Measurements from ENCODE around the gene RGS18. TPM values are rescaled to one million over a fixed set of nuclear protein-coding genes. Genes with fewer than 3 reads are reported as not detected.

The RGS18 gene
- total and polyA plus RNA-seq, 2 of the 13 experiments (the other 11 are each of a cell fraction or from before 2014, with no cell fraction given): not detected

DNA sequence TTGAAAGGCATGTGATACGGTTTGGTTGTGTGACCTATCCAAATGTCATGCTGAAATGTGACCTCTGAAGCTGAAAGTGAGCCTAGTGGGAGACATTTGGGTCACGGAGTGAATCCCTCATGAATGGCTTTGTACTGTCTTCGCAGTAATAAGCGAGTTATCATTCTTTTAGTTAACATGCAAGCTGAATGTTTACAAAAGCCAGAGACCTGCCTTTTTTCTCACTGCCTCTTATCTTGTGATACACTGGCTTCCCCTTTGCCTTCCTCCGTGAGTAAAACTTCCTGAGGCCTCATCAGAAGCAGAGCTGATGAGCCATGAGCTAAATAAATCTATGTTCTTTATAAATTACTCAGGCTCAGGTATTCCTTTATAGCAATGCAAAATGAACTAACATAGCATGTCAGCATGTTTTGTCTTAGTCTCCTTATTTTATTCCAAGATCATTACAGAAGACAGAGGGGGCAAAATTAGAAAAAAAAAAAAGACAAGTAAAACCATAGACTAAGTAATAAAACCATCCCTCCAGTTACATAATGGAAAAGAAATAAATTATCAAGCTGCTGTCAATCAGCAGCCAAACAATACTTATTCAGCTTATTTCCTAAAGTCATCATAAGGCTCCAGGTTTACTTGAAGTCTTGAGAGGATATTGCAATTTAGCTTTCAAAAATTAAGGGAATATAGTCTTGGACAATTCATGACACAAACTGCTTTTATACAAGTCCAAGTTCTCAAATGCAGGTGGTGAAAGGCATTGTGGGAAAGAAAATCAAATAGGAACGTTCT, 12.1 kb downstream of the RGS18 start:
- intact Hi-C loops (cut with micrococcal nuclease; ENCODE audit: unreplicated experiment): no loop called here
- POLR2A ChIA-PET: no interaction called here
- CTCF ChIA-PET (ENCODE audit: low intra/inter-chr PET ratio, low total read pairs): no interaction called here

GRCh38 chr1:192171123-192171522, 12.9 kb downstream of the RGS18 start:
- Histone ChIP-seq H3K4me2 (ENCODE audit: low read depth, low read length) (no peak overlapping the region), H3K27ac (ENCODE audit: extremely low read length, insufficient read depth, low read length) (no peak overlapping the region), H3K79me2 (ENCODE audit: insufficient read depth, low read length) (no peaks in the 10 kb centered on the region), H3K9me3 (ENCODE audit: low read length) (no peaks in the 10 kb centered on the region), H3K27me3 (ENCODE audit: control insufficient read depth in 1 of 2, insufficient read depth in 2 of 2, low read length in 2 of 2) (no peaks in the 10 kb centered on the region), H3K4me3 (replicated peaks in 1 of 3; ENCODE audit: insufficient read depth in 1 of 3, low read depth in 2 of 3, low read length in 3 of 3) (no peak overlapping the region), H4K20me1 (ENCODE audit: insufficient read depth, low read length) (no peaks in the 10 kb centered on the region), H3K4me1 (ENCODE audit: insufficient read depth, low read length) (no peaks in the 10 kb centered on the region), H3K36me3 (replicated peaks in 1 of 2; ENCODE audit: control insufficient read depth in 1 of 2, insufficient read depth in 2 of 2, low read length in 2 of 2) (no peaks in the 10 kb centered on the region), H2AFZ (ENCODE audit: low read length) (no peak overlapping the region), H3K9ac (ENCODE audit: insufficient read depth, low read depth, low read length) (no peak overlapping the region)
- 6% methylated on average over 3 of the region's 3 CpGs for WGBS (ENCODE audit: low lambda C conversion rate)
- ATAC-seq (no peak), FAIRE-seq (no peak), DNase-seq (ENCODE audit: low spot score) (no peak)
- no TSS peak for BruUV-seq (replicated peaks)
- in situ Hi-C loops (cut with HindIII; ENCODE audit: extremely low pct_ligation_motif_present, low pct_unique_long_range_greater_than_20kb): no loop called here
- CTCF ChIA-PET (ENCODE audit: low intra/inter-chr PET ratio, low total read pairs): no interaction called here
- TF ChIP-seq, protein P1, sequence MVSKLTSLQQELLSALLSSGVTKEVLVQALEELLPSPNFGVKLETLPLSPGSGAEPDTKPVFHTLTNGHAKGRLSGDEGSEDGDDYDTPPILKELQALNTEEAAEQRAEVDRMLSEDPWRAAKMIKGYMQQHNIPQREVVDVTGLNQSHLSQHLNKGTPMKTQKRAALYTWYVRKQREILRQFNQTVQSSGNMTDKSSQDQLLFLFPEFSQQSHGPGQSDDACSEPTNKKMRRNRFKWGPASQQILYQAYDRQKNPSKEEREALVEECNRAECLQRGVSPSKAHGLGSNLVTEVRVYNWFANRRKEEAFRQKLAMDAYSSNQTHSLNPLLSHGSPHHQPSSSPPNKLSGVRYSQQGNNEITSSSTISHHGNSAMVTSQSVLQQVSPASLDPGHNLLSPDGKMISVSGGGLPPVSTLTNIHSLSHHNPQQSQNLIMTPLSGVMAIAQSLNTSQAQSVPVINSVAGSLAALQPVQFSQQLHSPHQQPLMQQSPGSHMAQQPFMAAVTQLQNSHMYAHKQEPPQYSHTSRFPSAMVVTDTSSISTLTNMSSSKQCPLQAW (CRISPR knock-in tag; IDR thresholded peaks at IDR 0.05): no peak
- POLR2A ChIA-PET: no interaction called here
- intact Hi-C loops (cut with micrococcal nuclease; ENCODE audit: unreplicated experiment): no loop called here

More for the DNA sequence above, 12.1 kb downstream of the RGS18 start:
- Histone ChIP-seq H3K9ac (ENCODE audit: insufficient read depth, low read depth, low read length) (no peak overlapping the region), H2AFZ (ENCODE audit: low read length) (no peak overlapping the region), H3K4me1 (ENCODE audit: insufficient read depth, low read length) (no peaks in the 10 kb centered on the region), H3K27me3 (ENCODE audit: control insufficient read depth in 1 of 2, insufficient read depth in 2 of 2, low read length in 2 of 2) (no peaks in the 10 kb centered on the region), H3K4me2 (ENCODE audit: low read depth, low read length) (no peak overlapping the region), H3K9me3 (ENCODE audit: low read length) (peaks cover 1% of the 10 kb centered on the region; the same call in 1 of the 2 replicates), H3K36me3 (replicated peaks in 1 of 2; ENCODE audit: control insufficient read depth in 1 of 2, insufficient read depth in 2 of 2, low read length in 2 of 2) (no peaks in the 10 kb centered on the region), H3K4me3 (replicated peaks in 1 of 3; ENCODE audit: insufficient read depth in 1 of 3, low read depth in 2 of 3, low read length in 3 of 3) (no peak overlapping the region), H4K20me1 (ENCODE audit: insufficient read depth, low read length) (no peaks in the 10 kb centered on the region), H3K79me2 (ENCODE audit: insufficient read depth, low read length) (no peaks in the 10 kb centered on the region), H3K27ac (ENCODE audit: extremely low read length, insufficient read depth, low read length) (no peak overlapping the region)
- TF ChIP-seq MLLT10 (CRISPR knock-in tag; IDR thresholded peaks at IDR 0.05) (no peak), ZNF446 (CRISPR knock-in tag; IDR thresholded peaks at IDR 0.05) (no peak), NBN (conservative IDR thresholded peaks at IDR 0.05) (no peak)
- ATAC-seq: no peak
- BruUV-seq (replicated peaks): no TSS peak
- DNase-seq (ENCODE audit: low spot score): no peak
- FAIRE-seq: no peak
- in situ Hi-C loops (cut with HindIII; ENCODE audit: extremely low pct_ligation_motif_present, low pct_unique_long_range_greater_than_20kb): no loop called here
- under 1% methylated on average over 6 of the region's 6 CpGs for WGBS (ENCODE audit: low lambda C conversion rate)
